Prostate gland (tissue), 2 donors: ENCODE results near the gene TBX5.

Experiments used
- POLR2A ChIP-seq: fragments of 450-650 bp; IDR thresholded peaks from one replicate; pipeline ENCODE4 v1.6.1; 2016; ENCODE audit warnings: antibody characterized with exemption, mild to moderate bottlenecking
- POLR2AphosphoS5 ChIP-seq: sonication (generic); formaldehyde crosslinking; IDR thresholded peaks from one replicate; pipeline ENCODE4 v1.6.1; 2017; ENCODE audit warnings: antibody characterized with exemption
- TF ChIP-seq, protein P1 (sequence below), 4 experiments: fragments of 200-600 bp in 2 of 4; fragments of 450-650 bp in 2 of 4; sonication (generic) in 2 of 4; IDR thresholded peaks; 1 replicate in 3 of 4; 2 replicates in 1 of 4; pipeline ENCODE4 v1.5.1; 2016 to 2019; ENCODE audit warnings: antibody characterized with exemption in 4 of 4, mild to moderate bottlenecking in 2 of 4, moderate library complexity in 2 of 4

DNA sequence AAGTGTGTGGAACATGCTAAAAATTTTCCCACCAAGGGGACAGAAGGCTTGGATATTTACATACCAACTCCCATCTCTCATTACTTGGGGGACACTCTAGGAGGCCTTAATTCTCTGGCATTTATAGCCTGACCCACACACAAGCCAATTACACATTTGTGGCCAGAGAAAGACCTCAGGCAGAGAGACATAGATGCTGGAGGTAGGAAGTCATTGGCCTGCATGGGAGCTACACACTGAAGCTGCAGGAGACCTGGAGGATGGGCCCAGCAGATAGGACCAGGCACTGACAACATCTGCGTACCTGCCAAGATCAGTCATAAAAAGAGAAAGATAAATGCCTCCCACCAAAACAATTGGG lies 61.7 kb downstream of the TBX5 start:
- no peak for TF ChIP-seq POLR2A
- TF ChIP-seq, protein P1, sequence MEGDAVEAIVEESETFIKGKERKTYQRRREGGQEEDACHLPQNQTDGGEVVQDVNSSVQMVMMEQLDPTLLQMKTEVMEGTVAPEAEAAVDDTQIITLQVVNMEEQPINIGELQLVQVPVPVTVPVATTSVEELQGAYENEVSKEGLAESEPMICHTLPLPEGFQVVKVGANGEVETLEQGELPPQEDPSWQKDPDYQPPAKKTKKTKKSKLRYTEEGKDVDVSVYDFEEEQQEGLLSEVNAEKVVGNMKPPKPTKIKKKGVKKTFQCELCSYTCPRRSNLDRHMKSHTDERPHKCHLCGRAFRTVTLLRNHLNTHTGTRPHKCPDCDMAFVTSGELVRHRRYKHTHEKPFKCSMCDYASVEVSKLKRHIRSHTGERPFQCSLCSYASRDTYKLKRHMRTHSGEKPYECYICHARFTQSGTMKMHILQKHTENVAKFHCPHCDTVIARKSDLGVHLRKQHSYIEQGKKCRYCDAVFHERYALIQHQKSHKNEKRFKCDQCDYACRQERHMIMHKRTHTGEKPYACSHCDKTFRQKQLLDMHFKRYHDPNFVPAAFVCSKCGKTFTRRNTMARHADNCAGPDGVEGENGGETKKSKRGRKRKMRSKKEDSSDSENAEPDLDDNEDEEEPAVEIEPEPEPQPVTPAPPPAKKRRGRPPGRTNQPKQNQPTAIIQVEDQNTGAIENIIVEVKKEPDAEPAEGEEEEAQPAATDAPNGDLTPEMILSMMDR (IDR thresholded peaks at IDR 0.05) = no peak
- no peak for TF ChIP-seq POLR2AphosphoS5
